ENCODE measurements around the gene PLEKHM3.
"Not testable (repeated sequence)": the region's sequence is repeated elsewhere in the genome, so short reads cannot be mapped to it uniquely, and the experiment has no call there.

PLEKHM3 gene

GRCh38 chr2:208034503-208035140 is 9.3 kb upstream of the PLEKHM3 start:
- DNase-seq = no peak

- no peak for DNase-seq
Measured at GRCh38 chr2:208033701-208034502, 8.6 kb upstream of the PLEKHM3 start.

- DNase-seq = peak; percentile 4
Measured at GRCh38 chr2:208031608-208032019, 6.3 kb upstream of the PLEKHM3 start.

GRCh38 chr2:208025814-208026184 is 472 bp upstream of the PLEKHM3 start:
- DNase-seq = no peak

- DNase-seq = no peak
Measured at GRCh38 chr2:208024091-208024490, 1.2 kb downstream of the PLEKHM3 start.

GRCh38 chr2:208020253-208020652 is 5.1 kb downstream of the PLEKHM3 start:
- DNase-seq = no peak

- not testable (repeated sequence) for DNase-seq
Measured at GRCh38 chr2:208018124-208018712, 7.1 kb downstream of the PLEKHM3 start.

GRCh38 chr2:208017721-208018120 is 7.6 kb downstream of the PLEKHM3 start:
- no peak for DNase-seq

GRCh38 chr2:208015475-208015874 is 9.9 kb downstream of the PLEKHM3 start:
- DNase-seq = no peak

- DNase-seq = no peak
Measured at GRCh38 chr2:208013285-208014178, 11.8 kb downstream of the PLEKHM3 start.

- no peak for DNase-seq
Measured at GRCh38 chr2:208012449-208012848, 12.9 kb downstream of the PLEKHM3 start.

- no peak for DNase-seq
Measured at GRCh38 chr2:208010506-208010905, 14.8 kb downstream of the PLEKHM3 start.

GRCh38 chr2:208006833-208007232 is 18.5 kb downstream of the PLEKHM3 start:
- DNase-seq = no peak

GRCh38 chr2:208006337-208006736 is 19.0 kb downstream of the PLEKHM3 start:
- no peak for DNase-seq

- no peak for DNase-seq
Measured at GRCh38 chr2:208001924-208002323, 23.4 kb downstream of the PLEKHM3 start.

- DNase-seq = no peak
Measured at GRCh38 chr2:208000701-208001395, 24.5 kb downstream of the PLEKHM3 start.

GRCh38 chr2:207996848-207997247 is 28.5 kb downstream of the PLEKHM3 start:
- no peak for DNase-seq

- no peak for DNase-seq
Measured at GRCh38 chr2:207995887-207996286, 29.4 kb downstream of the PLEKHM3 start.

GRCh38 chr2:207993151-207993763 is 32.1 kb downstream of the PLEKHM3 start:
- no peak for DNase-seq

GRCh38 chr2:207991944-207992343 is 33.4 kb downstream of the PLEKHM3 start:
- no peak for DNase-seq

- DNase-seq = no peak
Measured at GRCh38 chr2:207990784-207991183, 34.5 kb downstream of the PLEKHM3 start.

- DNase-seq = no peak
Measured at GRCh38 chr2:207988975-207989374, 36.4 kb downstream of the PLEKHM3 start.
